Femur (tissue), 1 donor: ENCODE data around the gene LGALS4.
A peak's percentile ranks its signal among the peaks of the same experiment; 100 is the strongest.
"Not testable (repeated sequence)": the region's sequence is repeated elsewhere in the genome, so short reads cannot be mapped to it uniquely, and the experiment has no call there.

Experiments used
- DNase-seq: peaks from one replicate; pipeline ENCODE4 v3.0.0-alpha.2; 2017

Gene LGALS4

GRCh38 chr19:38842439-38843174, 29.9 kb upstream of the LGALS4 start:
- no peak for DNase-seq

DNA sequence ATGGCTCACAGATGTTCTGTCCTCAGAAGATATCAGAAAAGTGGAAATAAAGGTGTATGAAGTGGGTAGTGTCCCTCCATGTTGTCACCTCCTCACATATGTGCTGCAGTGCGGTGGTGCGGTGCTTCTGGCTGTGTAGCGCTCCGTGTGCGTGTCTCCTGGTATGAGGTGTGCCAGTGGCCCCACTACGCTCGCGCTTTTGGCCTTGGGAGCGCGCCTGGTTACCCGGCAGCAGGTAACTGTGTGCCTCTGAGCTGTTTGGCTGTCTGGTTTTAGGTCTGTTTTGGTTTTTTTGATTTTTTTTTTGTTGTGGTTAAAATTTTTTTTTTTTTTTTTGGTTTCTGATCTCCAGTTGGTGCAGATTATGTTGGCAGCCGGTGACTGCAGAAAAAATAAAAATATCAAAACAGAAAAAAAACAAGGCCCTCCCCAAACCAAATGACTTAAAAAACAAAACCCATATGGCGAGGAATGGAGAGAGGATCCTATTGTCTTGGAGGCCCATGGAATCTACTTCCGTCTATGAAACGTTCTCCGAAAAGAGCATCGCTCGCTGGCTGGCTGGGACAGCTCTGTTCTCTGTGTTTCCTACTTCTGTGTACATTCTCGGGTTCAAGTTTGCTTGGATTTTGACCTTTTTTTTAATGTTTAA, 29.2 kb upstream of the LGALS4 start:
- no peak for DNase-seq

DNA sequence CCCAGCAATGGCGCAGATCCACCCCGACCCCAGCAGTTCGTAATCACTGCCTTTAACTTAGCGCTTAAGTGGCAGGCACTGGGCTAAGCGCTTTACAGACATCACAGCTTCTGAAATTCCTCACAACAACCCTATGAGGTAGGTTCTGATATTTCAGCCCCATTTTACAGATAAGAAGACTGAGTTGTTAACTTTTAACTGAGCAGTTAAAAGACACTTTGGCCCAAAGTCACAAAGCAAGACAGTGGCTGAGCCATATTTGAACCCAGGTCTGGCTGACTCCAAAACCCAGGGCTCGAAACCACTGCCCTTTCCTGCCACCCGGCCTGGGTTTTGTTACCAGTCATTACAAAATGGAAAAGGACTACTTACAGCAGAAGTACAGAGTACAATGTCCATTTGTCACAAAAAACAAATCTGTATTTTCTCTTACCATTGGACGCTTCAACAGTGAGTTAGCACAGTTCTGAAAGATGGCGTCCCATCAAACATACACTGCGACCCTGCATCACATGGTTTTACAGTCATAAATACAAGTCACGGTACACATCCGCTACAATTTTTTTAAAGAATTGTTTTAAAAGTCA, 28.5 kb upstream of the LGALS4 start:
- no peak for DNase-seq

GRCh38 chr19:38840583-38840968, 27.8 kb upstream of the LGALS4 start:
- no peak for DNase-seq

- DNase-seq, result no peak
These were observed 27.3 kb upstream of the LGALS4 start for GRCh38 chr19:38839816-38840582.

- DNase-seq, result no peak
These were observed 26.4 kb upstream of the LGALS4 start for GRCh38 chr19:38838986-38839761.

DNA sequence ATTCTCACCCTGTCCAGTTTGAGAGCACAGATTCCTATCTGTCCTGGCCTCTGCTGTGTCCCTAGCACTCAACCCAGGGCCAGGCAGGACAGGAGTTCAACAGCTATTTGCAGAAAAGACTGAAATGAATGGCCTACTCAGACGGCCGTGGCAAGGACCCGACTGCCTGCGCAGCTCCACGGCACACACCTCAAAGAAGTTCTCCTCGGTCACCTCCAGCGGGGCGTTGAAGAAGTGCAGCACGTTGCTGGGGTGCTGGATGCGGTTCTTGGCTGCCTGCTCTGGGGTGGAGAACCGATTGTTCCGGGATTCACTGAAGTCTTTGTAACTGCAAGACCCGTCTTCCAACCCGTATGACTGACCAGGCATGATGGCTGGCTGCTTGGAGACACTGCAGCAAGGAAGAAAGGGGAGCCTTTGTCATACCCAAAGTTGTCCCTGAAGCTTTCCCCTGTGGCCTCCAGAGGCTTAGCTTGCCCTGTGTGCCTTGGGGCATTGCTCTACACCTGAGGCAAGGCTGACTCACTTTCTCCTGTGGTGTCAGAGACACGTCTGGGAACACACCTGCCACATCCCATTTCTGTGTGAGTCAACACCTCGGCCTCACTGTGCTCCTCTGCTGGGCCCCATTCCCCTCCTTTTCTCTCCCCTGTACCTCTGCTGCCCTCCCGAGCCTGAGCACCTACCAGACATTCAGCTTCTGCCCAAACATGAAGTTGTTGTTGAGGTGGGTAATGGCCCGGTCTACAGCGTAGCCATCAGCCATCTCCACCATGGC, 25.7 kb upstream of the LGALS4 start:
- no peak for DNase-seq

- DNase-seq, result no peak
These were observed 24.9 kb upstream of the LGALS4 start for GRCh38 chr19:38837656-38838121.

DNA sequence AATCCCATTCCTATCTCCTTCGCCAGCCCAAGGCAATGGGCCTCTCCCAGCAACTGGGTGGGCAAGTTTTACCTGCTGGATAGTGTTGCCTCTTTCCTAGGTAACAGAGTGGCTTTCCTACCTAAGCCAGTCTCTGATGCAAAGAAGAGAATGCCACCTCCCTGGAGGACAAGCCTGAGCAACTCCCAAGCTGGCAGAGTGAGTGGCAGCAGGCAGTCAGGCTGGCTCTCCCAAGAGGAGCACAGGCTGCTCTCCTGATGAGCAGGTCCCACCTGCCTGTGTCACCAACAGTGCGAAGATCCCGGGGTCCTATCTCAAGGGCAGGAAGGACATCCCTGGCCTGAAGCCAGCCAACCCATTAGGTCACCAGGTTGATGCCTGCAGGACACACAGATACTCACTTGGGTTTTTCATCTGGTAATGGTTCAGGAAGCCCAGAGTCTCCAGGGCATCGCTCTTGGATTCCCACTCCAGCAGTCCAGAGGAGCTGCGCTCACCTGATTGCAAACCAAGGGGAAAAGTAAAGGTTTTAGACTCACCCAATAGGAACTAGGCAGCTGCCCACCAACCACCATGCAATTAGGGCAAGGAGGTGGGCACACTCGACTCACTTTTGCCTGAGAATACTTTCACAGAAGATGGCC, 24.4 kb upstream of the LGALS4 start:
- DNase-seq, result no peak

DNA sequence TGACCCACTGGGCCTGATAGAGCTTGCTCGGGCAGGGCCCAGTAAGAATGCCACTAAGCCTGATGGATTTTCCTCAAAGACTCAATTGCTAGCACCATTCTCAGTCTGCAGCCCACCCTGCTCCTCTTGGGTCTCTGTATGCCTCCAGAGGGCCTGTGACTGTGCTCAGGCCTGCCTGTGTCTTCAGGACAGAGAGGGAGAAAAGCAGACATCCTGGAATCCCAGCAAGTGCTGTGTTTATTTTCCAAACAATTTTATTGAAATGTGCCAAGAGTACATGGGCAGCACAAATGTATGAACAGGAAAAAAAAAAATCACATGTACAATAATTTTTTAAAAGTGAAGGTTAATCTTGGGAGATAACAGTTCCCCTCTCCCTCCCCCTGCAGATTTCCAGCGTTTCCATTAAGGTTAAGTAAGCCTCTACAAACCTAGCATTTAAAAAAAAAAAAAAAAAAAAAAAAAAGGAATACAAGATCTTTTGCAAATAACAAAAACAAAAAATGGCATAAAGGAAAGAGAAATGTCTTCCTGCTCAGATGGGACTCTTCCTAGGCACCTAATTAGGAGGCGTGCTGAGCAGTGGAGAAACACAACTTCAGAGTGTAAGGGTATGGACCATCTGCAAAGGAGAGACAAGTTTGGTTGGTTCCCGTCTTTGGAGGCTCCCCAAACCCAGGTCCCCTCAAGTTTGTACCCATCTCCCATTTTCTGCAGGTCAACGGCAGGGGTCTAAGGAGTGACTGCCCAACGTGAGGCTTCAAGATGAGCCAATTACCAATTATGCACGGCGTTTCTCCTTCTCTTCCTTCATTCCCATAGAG, 23.6 kb upstream of the LGALS4 start:
- no peak for DNase-seq

DNA sequence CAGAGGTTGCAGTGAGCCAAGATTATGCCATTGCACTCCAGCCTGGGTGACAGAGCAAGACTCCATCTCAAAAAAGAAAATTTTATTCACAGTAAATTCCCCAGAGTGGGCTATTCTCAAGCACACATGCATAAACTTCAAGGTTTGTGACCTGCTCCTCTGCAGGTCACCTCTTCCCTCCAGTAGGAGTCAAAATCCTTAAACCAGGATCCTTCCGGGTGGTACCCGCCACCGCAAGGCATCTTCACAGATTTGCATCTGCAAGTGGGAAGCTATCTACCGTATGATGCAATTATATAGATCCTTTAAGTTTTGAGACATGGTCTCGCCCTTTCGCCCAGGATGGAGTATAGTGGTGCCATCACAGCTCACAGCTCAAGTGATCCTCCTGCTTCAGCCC, 21.8 kb upstream of the LGALS4 start:
- no peak for DNase-seq

GRCh38 chr19:38834104-38834490, 21.4 kb upstream of the LGALS4 start:
- no peak for DNase-seq

- DNase-seq, result no peak
These were observed 20.3 kb upstream of the LGALS4 start for GRCh38 chr19:38833092-38833425.

- DNase-seq, result peak; percentile 73
These were observed 18.4 kb upstream of the LGALS4 start for GRCh38 chr19:38831142-38831605.

DNA sequence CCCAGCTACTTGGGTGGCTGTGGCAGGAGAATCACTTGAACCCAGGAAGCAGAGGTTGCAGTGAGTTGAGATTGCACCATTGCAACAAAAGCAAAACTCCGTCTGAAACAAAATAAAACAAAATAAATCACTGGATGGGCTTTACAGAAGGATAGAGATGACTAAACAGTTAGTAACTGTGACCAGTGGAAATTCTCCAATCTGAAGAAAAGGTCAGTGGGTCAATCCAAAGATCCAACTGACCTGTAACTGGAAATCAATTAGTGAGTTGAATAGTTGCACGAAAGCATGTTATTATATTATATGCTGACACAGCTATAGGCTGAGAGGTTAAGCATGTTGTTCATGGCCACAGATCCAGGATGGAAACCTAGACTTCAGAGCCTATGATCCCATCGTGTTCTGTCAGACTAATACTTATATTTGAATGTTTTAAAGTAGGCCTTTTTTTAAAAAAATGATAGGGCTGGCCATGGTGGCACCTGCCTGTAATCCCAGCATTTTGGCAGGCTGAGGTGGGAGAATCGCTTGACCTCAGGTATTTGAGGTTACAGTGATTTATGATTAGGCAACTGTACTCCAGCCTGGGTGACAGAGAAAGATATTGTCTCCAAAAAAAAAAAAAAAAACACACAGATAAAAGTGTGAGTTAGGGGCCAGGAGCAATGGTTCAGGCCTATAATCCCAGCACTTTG, 17.4 kb upstream of the LGALS4 start:
- DNase-seq, result no peak

DNA sequence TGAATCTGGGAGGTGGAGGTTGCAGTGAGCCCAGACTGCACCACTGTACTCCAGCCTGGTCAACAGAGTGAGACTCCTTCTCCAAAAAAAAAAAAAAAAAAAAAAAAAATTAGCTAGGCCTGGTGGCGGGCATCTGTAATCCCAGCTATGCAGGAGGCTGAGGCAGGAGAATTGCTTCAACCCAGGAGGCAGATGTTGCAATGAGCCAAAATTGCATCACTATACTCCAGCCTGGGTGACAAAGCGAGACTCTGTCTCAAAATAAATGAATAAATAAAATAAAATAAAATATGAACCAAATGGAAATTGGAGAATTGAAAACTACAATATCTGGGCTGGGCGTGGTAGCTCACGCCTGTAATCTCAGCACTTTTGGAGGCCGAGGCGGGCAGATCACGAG, 16.5 kb upstream of the LGALS4 start:
- DNase-seq, result not testable (repeated sequence)

DNA sequence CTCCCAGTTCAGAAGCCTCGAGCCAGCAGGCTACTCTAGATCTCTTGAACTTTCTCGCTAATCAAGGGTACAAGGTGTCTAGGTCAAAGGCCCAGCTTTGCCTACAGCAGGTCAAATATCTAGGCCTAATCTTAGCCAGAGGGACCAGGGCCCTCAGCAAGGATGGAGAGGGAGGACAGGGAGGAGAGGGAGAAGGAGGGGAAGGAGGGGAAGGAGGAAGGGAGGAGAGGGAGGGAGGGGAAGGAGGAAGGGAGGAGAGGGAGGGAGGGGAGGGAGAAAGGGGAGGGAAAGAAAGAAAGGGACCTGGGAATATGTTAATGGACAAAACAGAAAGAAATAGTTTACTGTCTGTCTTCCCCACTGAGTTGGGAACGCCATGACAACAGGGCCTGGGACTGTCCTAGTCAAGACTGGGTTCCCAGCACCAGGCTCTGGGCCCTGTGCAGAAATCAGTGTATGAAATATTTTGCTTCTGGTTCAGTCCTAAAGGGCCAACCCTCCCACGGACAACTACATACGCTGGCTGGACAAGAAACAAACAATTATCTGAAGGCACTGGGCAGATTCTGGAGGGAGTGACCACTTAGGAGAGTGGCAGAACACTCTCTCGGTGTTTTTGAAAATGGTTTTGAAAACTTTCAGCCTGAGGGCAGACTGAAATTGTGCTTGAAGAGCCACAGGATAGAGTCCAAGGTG, 14.3 kb upstream of the LGALS4 start:
- no peak for DNase-seq

- DNase-seq, result not testable (repeated sequence)
These were observed 13.2 kb upstream of the LGALS4 start for GRCh38 chr19:38825936-38826335.

DNA sequence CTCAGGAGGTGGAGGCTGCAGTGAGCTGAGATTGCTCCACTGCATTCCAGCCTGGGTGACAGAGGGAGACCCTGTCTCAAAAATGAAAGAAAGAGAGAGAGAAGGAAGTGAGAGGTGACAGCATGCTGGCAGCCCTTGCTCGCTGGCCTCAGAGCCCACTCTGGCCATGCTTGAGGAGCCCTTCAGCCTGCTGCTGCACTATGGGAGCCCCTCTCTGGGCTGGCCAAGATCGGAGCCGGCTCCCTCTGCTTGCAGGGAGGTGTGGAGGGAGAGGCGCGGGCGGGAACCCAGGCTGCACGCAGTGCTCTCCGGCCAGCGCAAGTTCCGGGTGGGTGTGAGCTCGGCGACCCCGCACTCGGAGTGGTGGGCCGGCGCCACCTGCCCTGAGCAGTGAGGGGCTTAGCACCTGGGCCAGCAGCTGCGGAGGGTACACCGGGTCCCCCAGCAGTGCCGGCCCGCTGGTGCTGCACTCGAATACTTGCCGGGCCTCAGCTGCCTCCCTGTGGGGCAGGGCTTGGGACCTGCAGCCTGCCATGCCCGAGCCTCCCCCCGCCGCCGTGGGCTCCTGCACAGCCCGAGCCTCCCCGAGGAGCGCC, 8.6 kb upstream of the LGALS4 start:
- DNase-seq, result not testable (repeated sequence)
